ENCODE results near the gene BMP2K. TPM values are rescaled to one million over a fixed set of nuclear protein-coding genes. Genes with fewer than 3 reads are reported as not detected.
A peak's percentile ranks its signal among the peaks of the same experiment; 100 is the strongest.

BMP2K gene
- polyA plus RNA-seq, 1 donor (not counting 4 experiments of a cell fraction or from before 2014, with no cell fraction given), result 35.4 TPM

- Histone ChIP-seq H3K27me3 (ENCODE audit: control insufficient read depth, extremely low read depth, insufficient read depth, low read length) (no peaks in the 10 kb centered on the region), H3K27ac (ENCODE audit: control insufficient read depth, insufficient read depth, low read length) (no peak overlapping the region), H3K9ac (ENCODE audit: control insufficient read depth, extremely low read depth, insufficient read depth, low read length) (no peak overlapping the region), H4K20me1 (ENCODE audit: control insufficient read depth, extremely low read depth, insufficient read depth, low read length) (no peaks in the 10 kb centered on the region), H2AFZ (ENCODE audit: control insufficient read depth, low read length) (no peak overlapping the region), H3K4me1 (ENCODE audit: control insufficient read depth, extremely low read depth, insufficient read depth, low read length) (no peaks in the 10 kb centered on the region), H3K9me1 (ENCODE audit: control insufficient read depth, extremely low read depth, insufficient read depth, low read length) (no peaks in the 10 kb centered on the region), H3K9me3 (ENCODE audit: control insufficient read depth, low read depth, low read length) (no peaks in the 10 kb centered on the region), H3K36me3 (ENCODE audit: control insufficient read depth in 2 of 2, extremely low read depth in 1 of 2, insufficient read depth in 2 of 2, low read length in 2 of 2) (no peaks in the 10 kb centered on the region), H3K4me2 (ENCODE audit: control insufficient read depth, extremely low read depth, insufficient read depth, low read depth, low read length) (no peak overlapping the region), H3K4me3 (ENCODE audit: control insufficient read depth in 2 of 3, extremely low read depth in 1 of 3, insufficient read depth in 2 of 3, low read depth in 1 of 3, low read length in 3 of 3) (no peak overlapping the region), H3K79me2 (ENCODE audit: control insufficient read depth, insufficient read depth, low read length) (no peaks in the 10 kb centered on the region)
- DNase-seq (ENCODE audit: low read depth, low spot score) (no peak), FAIRE-seq (no peak)
- dilution Hi-C loops (cut with MboI; ENCODE audit: extremely low pct_ligation_motif_present, low sequenced_read_pairs), result no loop called here
- TF ChIP-seq, protein P1, sequence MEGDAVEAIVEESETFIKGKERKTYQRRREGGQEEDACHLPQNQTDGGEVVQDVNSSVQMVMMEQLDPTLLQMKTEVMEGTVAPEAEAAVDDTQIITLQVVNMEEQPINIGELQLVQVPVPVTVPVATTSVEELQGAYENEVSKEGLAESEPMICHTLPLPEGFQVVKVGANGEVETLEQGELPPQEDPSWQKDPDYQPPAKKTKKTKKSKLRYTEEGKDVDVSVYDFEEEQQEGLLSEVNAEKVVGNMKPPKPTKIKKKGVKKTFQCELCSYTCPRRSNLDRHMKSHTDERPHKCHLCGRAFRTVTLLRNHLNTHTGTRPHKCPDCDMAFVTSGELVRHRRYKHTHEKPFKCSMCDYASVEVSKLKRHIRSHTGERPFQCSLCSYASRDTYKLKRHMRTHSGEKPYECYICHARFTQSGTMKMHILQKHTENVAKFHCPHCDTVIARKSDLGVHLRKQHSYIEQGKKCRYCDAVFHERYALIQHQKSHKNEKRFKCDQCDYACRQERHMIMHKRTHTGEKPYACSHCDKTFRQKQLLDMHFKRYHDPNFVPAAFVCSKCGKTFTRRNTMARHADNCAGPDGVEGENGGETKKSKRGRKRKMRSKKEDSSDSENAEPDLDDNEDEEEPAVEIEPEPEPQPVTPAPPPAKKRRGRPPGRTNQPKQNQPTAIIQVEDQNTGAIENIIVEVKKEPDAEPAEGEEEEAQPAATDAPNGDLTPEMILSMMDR (optimal IDR thresholded peaks at IDR 0.05 in 1 of 3, IDR thresholded peaks at IDR 0.05 in 1 of 3, conservative IDR thresholded peaks at IDR 0.05 in 1 of 3; ENCODE audit: extremely low read depth in 1 of 3, insufficient read depth in 2 of 3, low read length in 3 of 3), result peak; percentile 39 to 68 (median 63)
- no peak for TF ChIP-seq EZH2 (IDR thresholded peaks at IDR 0.05; ENCODE audit: low read length)
These were observed 177.9 kb downstream of the BMP2K start for GRCh38 chr4:78953769-78954666.

DNA sequence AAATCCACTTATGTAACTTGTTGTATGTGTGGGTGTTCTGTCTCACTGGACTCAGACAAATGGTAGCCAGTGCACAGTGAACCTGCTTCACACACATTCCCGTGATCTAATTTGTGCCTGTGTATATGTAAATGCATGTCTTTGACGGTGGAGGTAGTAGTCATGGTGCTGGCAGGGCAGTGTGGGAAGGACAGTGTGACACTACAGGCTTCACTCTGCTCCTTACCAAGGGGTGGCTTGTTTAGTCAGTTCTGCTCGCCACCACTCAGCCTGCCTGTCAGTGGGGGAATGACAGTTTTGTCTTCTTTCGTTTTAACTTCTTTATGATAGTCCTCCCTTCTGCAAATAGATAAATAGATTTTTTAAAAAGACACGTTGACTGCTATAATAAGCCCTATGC is 180.8 kb downstream of the BMP2K start:
- TF ChIP-seq, protein P1 (optimal IDR thresholded peaks at IDR 0.05 in 1 of 3, IDR thresholded peaks at IDR 0.05 in 1 of 3, conservative IDR thresholded peaks at IDR 0.05 in 1 of 3; ENCODE audit: extremely low read depth in 1 of 3, insufficient read depth in 2 of 3, low read length in 3 of 3), result no peak
- no peak for TF ChIP-seq EZH2 (IDR thresholded peaks at IDR 0.05; ENCODE audit: low read length)
- no peak for DNase-seq (ENCODE audit: low read depth, low spot score)
- Histone ChIP-seq H3K4me3 (ENCODE audit: control insufficient read depth in 2 of 3, extremely low read depth in 1 of 3, insufficient read depth in 2 of 3, low read depth in 1 of 3, low read length in 3 of 3) (no peak overlapping the region), H4K20me1 (ENCODE audit: control insufficient read depth, extremely low read depth, insufficient read depth, low read length) (no peaks in the 10 kb centered on the region), H3K9me3 (ENCODE audit: control insufficient read depth, low read depth, low read length) (no peaks in the 10 kb centered on the region), H2AFZ (ENCODE audit: control insufficient read depth, low read length) (no peak overlapping the region), H3K36me3 (ENCODE audit: control insufficient read depth in 2 of 2, extremely low read depth in 1 of 2, insufficient read depth in 2 of 2, low read length in 2 of 2) (no peaks in the 10 kb centered on the region), H3K27me3 (ENCODE audit: control insufficient read depth, extremely low read depth, insufficient read depth, low read length) (no peaks in the 10 kb centered on the region), H3K27ac (ENCODE audit: control insufficient read depth, insufficient read depth, low read length) (no peak overlapping the region), H3K4me2 (ENCODE audit: control insufficient read depth, extremely low read depth, insufficient read depth, low read depth, low read length) (no peak overlapping the region), H3K79me2 (ENCODE audit: control insufficient read depth, insufficient read depth, low read length) (no peaks in the 10 kb centered on the region), H3K9me1 (ENCODE audit: control insufficient read depth, extremely low read depth, insufficient read depth, low read length) (no peaks in the 10 kb centered on the region), H3K4me1 (ENCODE audit: control insufficient read depth, extremely low read depth, insufficient read depth, low read length) (no peaks in the 10 kb centered on the region), H3K9ac (ENCODE audit: control insufficient read depth, extremely low read depth, insufficient read depth, low read length) (no peak overlapping the region)
- no peak for FAIRE-seq
- dilution Hi-C loops (cut with MboI; ENCODE audit: extremely low pct_ligation_motif_present, low sequenced_read_pairs), result no loop called here
